ENCODE data around the gene PHC2.

The PHC2 gene

GRCh38 chr1:33320619-33321165 is 110.2 kb downstream of the PHC2 start, which contains the start of gene A3GALT2 (continued):
- TF ChIP-seq PRDM6 (tag by site-specific recombination; IDR thresholded peaks at IDR 0.05), result no peak
- no peak for TF ChIP-seq KLF9 (tag by site-specific recombination; IDR thresholded peaks at IDR 0.05; ENCODE audit: low read depth)
- TF ChIP-seq KLF10 (tag by site-specific recombination; IDR thresholded peaks at IDR 0.05), result no peak
- TF ChIP-seq ZNF248 (tag by site-specific recombination; IDR thresholded peaks at IDR 0.05), result no peak
- no peak for TF ChIP-seq ZNF362 (tag by site-specific recombination; IDR thresholded peaks at IDR 0.05)
- no peak for TF ChIP-seq ZNF133 (tag by site-specific recombination; IDR thresholded peaks at IDR 0.05)
- no peak for TF ChIP-seq TRIM28 (IDR thresholded peaks at IDR 0.05; ENCODE audit: borderline replicate concordance, low read length)
- no peak for TF ChIP-seq SALL2 (tag by site-specific recombination; IDR thresholded peaks at IDR 0.05; ENCODE audit: borderline replicate concordance)
- no peak for TF ChIP-seq ZNF529 (tag by site-specific recombination; IDR thresholded peaks at IDR 0.05; ENCODE audit: insufficient replicate concordance)

- POLR2A ChIA-PET, result interaction anchor here (0.8 kb wide), 1 partner anchor 44 kb away, joined by 4 read pairs; no protein-coding TSS in a partner anchor
These were observed 110.8 kb downstream of the PHC2 start for GRCh38 chr1:33319949-33320618.

DNA sequence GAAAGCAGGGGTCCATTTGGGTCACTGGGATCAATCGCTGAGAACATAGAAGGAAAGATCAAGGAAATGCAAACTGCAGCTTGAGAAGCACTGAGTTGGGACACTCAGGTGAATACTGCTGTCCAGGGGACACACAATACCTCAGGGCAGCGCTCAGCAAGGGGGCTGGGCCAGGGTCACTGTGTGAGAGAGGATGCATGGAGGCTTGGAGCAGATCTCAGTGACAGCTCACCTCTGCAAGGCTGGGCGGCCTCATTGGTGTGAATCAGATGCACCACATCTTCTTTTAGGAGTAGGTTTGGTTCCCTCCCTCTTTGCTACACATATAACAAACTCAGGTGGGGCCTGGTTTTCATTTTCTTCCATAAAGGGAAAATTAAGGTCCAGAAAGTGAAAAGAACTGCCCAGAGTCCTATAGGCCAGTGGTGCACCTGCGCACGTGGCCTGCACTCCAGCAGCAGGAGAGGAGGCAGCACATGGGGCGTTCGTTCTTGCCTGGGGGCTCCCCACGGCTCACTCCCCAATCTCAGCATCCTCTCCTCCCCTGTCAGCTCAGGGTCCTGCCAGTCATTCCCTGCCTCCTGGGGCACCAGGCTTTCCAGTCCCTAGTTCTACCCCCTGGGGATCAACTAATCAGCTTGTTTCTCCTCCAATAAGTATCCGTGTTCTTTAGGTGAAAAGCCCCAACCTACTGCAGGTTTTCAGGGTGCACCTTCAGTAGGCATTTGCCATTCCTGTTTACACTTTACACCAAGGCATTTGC is 111.5 kb downstream of the PHC2 start:
- TF ChIP-seq ZNF514 (tag by site-specific recombination; IDR thresholded peaks at IDR 0.05), result no peak
- TF ChIP-seq SETDB1 (IDR thresholded peaks at IDR 0.05; ENCODE audit: insufficient read length, low read length), result no peak
- no peak for TF ChIP-seq ZNF777 (tag by site-specific recombination; IDR thresholded peaks at IDR 0.05; ENCODE audit: borderline replicate concordance)
- TF ChIP-seq ZNF169 (tag by site-specific recombination; IDR thresholded peaks at IDR 0.05), result no peak
- no peak for TF ChIP-seq ZNF138 (tag by site-specific recombination; IDR thresholded peaks at IDR 0.05; ENCODE audit: borderline replicate concordance)
- no peak for TF ChIP-seq ZNF521 (tag by site-specific recombination; IDR thresholded peaks at IDR 0.05)
- TF ChIP-seq SCRT2 (tag by site-specific recombination; IDR thresholded peaks at IDR 0.05), result no peak
- TF ChIP-seq ZNF558 (tag by site-specific recombination; IDR thresholded peaks at IDR 0.05), result no peak
- no peak for TF ChIP-seq ZNF596 (tag by site-specific recombination; IDR thresholded peaks at IDR 0.05)
- Histone ChIP-seq H3K27ac (ENCODE audit: extremely low read depth, low read depth, low read length) (no peak overlapping the region), H3K36me3 (ENCODE audit: control insufficient read depth in 2 of 2, insufficient read depth in 1 of 2, low read length in 2 of 2) (peaks cover 4 to 28% of the 10 kb centered on the region in 2 experiments; a peak in 2 of 3 replicates), H3K4me3 (ENCODE audit: low read depth, low read length) (no peak overlapping the region), H3K4me1 (ENCODE audit: control insufficient read depth, insufficient read depth, low read length) (no peaks in the 10 kb centered on the region), H3K9me3 (ENCODE audit: control insufficient read depth, insufficient read depth, low read depth, low read length) (no peaks in the 10 kb centered on the region)
- ChIA-PET CTCF (interaction anchor here (1.6 to 2.2 kb wide), 2 partner anchors 23 to 48 kb away, joined by 3 to 12 read pairs; no protein-coding TSS in a partner anchor), POLR2A (no interaction called here)

More at GRCh38 chr1:33319949-33320618, 110.8 kb downstream of the PHC2 start:
- Histone ChIP-seq H3K36me3 (ENCODE audit: control insufficient read depth in 2 of 2, insufficient read depth in 1 of 2, low read length in 2 of 2) (peaks cover 4 to 35% of the 10 kb centered on the region in 2 experiments; a peak in 2 of 3 replicates), H3K9me3 (ENCODE audit: control insufficient read depth, insufficient read depth, low read depth, low read length) (no peaks in the 10 kb centered on the region), H3K4me1 (ENCODE audit: control insufficient read depth, insufficient read depth, low read length) (no peaks in the 10 kb centered on the region), H3K4me3 (ENCODE audit: low read depth, low read length) (no peak overlapping the region), H3K27ac (ENCODE audit: extremely low read depth, low read depth, low read length) (no peak overlapping the region)
- CTCF ChIA-PET, result interaction anchor here (1.6 to 2.2 kb wide), 2 partner anchors 24 to 47 kb away, joined by 3 to 12 read pairs; no protein-coding TSS in a partner anchor
- TF ChIP-seq KLF7 (tag by site-specific recombination; IDR thresholded peaks at IDR 0.05; ENCODE audit: borderline replicate concordance) (no peak), ZNF677 (tag by site-specific recombination; IDR thresholded peaks at IDR 0.05) (no peak), ZNF121 (tag by site-specific recombination; IDR thresholded peaks at IDR 0.05) (no peak), ZNF692 (tag by site-specific recombination; IDR thresholded peaks at IDR 0.05) (peak; percentile 83), EGR2 (tag by site-specific recombination; IDR thresholded peaks at IDR 0.05; ENCODE audit: low read depth) (no peak), ZFP69B (tag by site-specific recombination; IDR thresholded peaks at IDR 0.05) (peak; percentile 80)
